HepG2 (cell line): ENCODE data around the gene BCL2L1. TPM values are rescaled to one million over a fixed set of nuclear protein-coding genes. Genes with fewer than 3 reads are reported as not detected.

Source experiments
- CHD4 ChIP-seq: fragments of 200-600 bp; sonication (generic); IDR thresholded peaks from 2 replicates; pipeline ENCODE4 v1.7.0; 2017; ENCODE audit warnings: mild to moderate bottlenecking, low read length, borderline replicate concordance
- GPN1 ChIP-seq: sonication (generic); formaldehyde crosslinking; IDR thresholded peaks from 2 replicates; pipeline ENCODE4 v1.5.1; 2020; ENCODE audit warnings: missing genetic modification reagents, borderline replicate concordance
- HMGXB3 ChIP-seq: sonication (generic); formaldehyde crosslinking; IDR thresholded peaks from 2 replicates; pipeline ENCODE4 v1.4.0; 2020; ENCODE audit warnings: missing genetic modification reagents, borderline replicate concordance
- MED13 ChIP-seq: sonication (generic); formaldehyde crosslinking; IDR thresholded peaks from 2 replicates; pipeline ENCODE4 v1.5.0; 2020; ENCODE audit warnings: missing genetic modification reagents
- NRL ChIP-seq: sonication (generic); formaldehyde crosslinking; IDR thresholded peaks from 2 replicates; pipeline ENCODE4 v1.5.0; 2020; ENCODE audit warnings: missing genetic modification reagents, mild to moderate bottlenecking, moderate library complexity, borderline replicate concordance
- POGK ChIP-seq: sonication (generic); formaldehyde crosslinking; conservative IDR thresholded peaks from 2 replicates; pipeline ENCODE4 v1.8.0; 2022; ENCODE audit warnings: mild to moderate bottlenecking, moderate library complexity, missing genetic modification reagents
- PRDM4 ChIP-seq: sonication (generic); formaldehyde crosslinking; IDR thresholded peaks from 2 replicates; pipeline ENCODE4 v1.9.0; 2021; ENCODE audit warnings: missing genetic modification reagents, borderline replicate concordance
- RARA ChIP-seq: IDR thresholded peaks from 2 replicates; pipeline ENCODE4 v1.6.1; 2016; ENCODE audit warnings: missing genetic modification reagents, missing compliant biosample characterization
- SATB2 ChIP-seq: sonication (generic); formaldehyde crosslinking; IDR thresholded peaks from 2 replicates; pipeline ENCODE4 v1.5.0; 2020; ENCODE audit warnings: missing genetic modification reagents
- SYNCRIP ChIP-seq: fragments of 200-400 bp; formaldehyde crosslinking; IDR thresholded peaks from 2 replicates; pipeline ENCODE4 v1.6.1; 2018; ENCODE audit warnings: mild to moderate bottlenecking, low read depth, low read length; ENCODE audit not compliant: insufficient read depth
- ZNF232 ChIP-seq: sonication (generic); formaldehyde crosslinking; IDR thresholded peaks from 2 replicates; pipeline ENCODE4 v1.4.0; 2020; ENCODE audit warnings: missing genetic modification reagents, borderline replicate concordance
- ZNF282 ChIP-seq: fragments of 450-650 bp; IDR thresholded peaks from 2 replicates; pipeline ENCODE4 v1.6.1; 2018; ENCODE audit not compliant: partially characterized antibody
- ZNF337 ChIP-seq: sonication (generic); formaldehyde crosslinking; IDR thresholded peaks from 2 replicates; pipeline ENCODE4 v1.5.1; 2020; ENCODE audit warnings: missing genetic modification reagents, low read depth, mild to moderate bottlenecking, borderline replicate concordance
- ZNF441 ChIP-seq: sonication (generic); formaldehyde crosslinking; IDR thresholded peaks from 2 replicates; pipeline ENCODE4 v1.7.0; 2021; ENCODE audit warnings: missing genetic modification reagents, borderline replicate concordance
- ZNF567 ChIP-seq: sonication (generic); formaldehyde crosslinking; IDR thresholded peaks from 2 replicates; pipeline ENCODE4 v1.8.1; 2023; ENCODE audit warnings: mild to moderate bottlenecking, missing genetic modification reagents, borderline replicate concordance
- ZNF598 ChIP-seq: sonication (generic); formaldehyde crosslinking; IDR thresholded peaks from 2 replicates; pipeline ENCODE4 v1.5.1; 2020; ENCODE audit warnings: mild to moderate bottlenecking, missing genetic modification reagents, borderline replicate concordance
- ZNF703 ChIP-seq: sonication (generic); formaldehyde crosslinking; IDR thresholded peaks from 2 replicates; pipeline ENCODE4 v1.5.1; 2020; ENCODE audit warnings: missing genetic modification reagents, mild to moderate bottlenecking, moderate library complexity, borderline replicate concordance
- polyA plus RNA-seq, 8 experiments: library from polyadenylated mRNA; depleted of rRNA in 3 of 8; stranded (reverse) in 7 of 8; unstranded in 1 of 8; fragments of >200 nt; fragmentation: Illumina TruSeq in 4 of 8; extraction: Trizol in 4 of 8; gene quantifications; 2 replicates each; pipeline versions ENCODE4 v1.2.1 to v1.2.3, GENCODE V29; 2011 to 2016; ENCODE audit warnings: low read depth in 4 of 8, missing spikeins in 1 of 8, mixed read lengths in 1 of 8; ENCODE audit not compliant: insufficient read depth in 1 of 8
- total RNA-seq, 5 experiments: library from RNA; depleted of rRNA; stranded (reverse); fragments of >200 nt; fragmentation: Illumina TruSeq; extraction: Trizol; gene quantifications; 2 replicates each; pipeline ENCODE4 v1.2.3, GENCODE V29; 2016; ENCODE audit warnings: low read depth in 1 of 5
- TF ChIP-seq, protein P1 (sequence below): sonication (generic); formaldehyde crosslinking; IDR thresholded peaks from 2 replicates; pipeline ENCODE4 v1.4.0; 2020; ENCODE audit warnings: missing genetic modification reagents

BCL2L1 gene
- total and polyA plus RNA-seq, 2 of the 13 experiments (the other 11 are each of a cell fraction or from before 2014, with no cell fraction given) = 164 to 258 TPM

- TF ChIP-seq, protein P1, sequence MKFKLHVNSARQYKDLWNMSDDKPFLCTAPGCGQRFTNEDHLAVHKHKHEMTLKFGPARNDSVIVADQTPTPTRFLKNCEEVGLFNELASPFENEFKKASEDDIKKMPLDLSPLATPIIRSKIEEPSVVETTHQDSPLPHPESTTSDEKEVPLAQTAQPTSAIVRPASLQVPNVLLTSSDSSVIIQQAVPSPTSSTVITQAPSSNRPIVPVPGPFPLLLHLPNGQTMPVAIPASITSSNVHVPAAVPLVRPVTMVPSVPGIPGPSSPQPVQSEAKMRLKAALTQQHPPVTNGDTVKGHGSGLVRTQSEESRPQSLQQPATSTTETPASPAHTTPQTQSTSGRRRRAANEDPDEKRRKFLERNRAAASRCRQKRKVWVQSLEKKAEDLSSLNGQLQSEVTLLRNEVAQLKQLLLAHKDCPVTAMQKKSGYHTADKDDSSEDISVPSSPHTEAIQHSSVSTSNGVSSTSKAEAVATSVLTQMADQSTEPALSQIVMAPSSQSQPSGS = peak; percentile 12; the same call in 1 of the 2 replicates
- no peak for TF ChIP-seq ZNF441 (CRISPR knock-in tag)
- no peak; the same call in 1 of the 2 replicates for TF ChIP-seq POGK (CRISPR knock-in tag)
- no peak; the same call in 1 of the 2 replicates for TF ChIP-seq ZNF703
- TF ChIP-seq RARA = peak; percentile 96
- TF ChIP-seq CHD4 = peak; percentile 54; the same call in 1 of the 2 replicates
- no peak; the same call in 1 of the 2 replicates for TF ChIP-seq HMGXB3 (CRISPR knock-in tag)
- no peak for TF ChIP-seq ZNF282
- TF ChIP-seq SATB2 = no peak; the same call in 1 of the 2 replicates
- no peak for TF ChIP-seq ZNF232 (CRISPR knock-in tag)
- TF ChIP-seq MED13 (CRISPR knock-in tag) = no peak; the same call in 1 of the 2 replicates
- TF ChIP-seq NRL (CRISPR knock-in tag) = 0 out of 2 replicates have a peak, but pooled peaks have one; percentile 7
- no peak for TF ChIP-seq GPN1 (CRISPR knock-in tag)
- TF ChIP-seq PRDM4 = no peak
- no peak for TF ChIP-seq ZNF567 (CRISPR knock-in tag)
- TF ChIP-seq SYNCRIP = no peak
- TF ChIP-seq ZNF337 (CRISPR knock-in tag) = no peak
- peak; percentile 57 for TF ChIP-seq ZNF598 (CRISPR knock-in tag)
Measured at GRCh38 chr20:31663838-31664695, 58.6 kb downstream of the BCL2L1 start (continued).
